ENCODE measurements around the gene STARD4. TPM values are rescaled to one million over a fixed set of nuclear protein-coding genes. Genes with fewer than 3 reads are reported as not detected.

The STARD4 gene
- total RNA-seq, 1 donor from 2014 or later, result 5.6 TPM

DNA sequence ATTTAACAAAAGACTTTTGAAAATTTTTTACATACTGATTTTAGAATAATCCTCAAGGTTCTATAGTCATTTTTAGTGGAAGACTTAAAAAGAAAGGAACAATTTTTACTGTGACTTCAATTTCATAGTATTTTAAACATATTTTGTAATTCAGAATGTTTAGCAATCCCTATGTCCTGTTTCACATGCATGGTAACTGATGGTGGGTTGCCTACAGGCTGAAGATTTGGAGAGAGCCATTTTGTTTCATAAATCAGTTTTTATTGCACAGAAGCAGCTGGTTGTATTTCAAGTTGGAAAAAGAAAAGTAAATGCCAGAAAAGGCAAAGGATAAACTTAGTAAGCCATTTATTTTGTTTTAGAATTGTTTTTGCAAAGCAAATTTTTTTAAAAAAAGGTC, 24.0 kb downstream of the STARD4 start:
- intact Hi-C loops (cut with micrococcal nuclease), result no loop called here
- DNase-seq, result no peak
- no peak overlapping the region for H3K4me3 ChIP-seq
- TF ChIP-seq, protein P1, sequence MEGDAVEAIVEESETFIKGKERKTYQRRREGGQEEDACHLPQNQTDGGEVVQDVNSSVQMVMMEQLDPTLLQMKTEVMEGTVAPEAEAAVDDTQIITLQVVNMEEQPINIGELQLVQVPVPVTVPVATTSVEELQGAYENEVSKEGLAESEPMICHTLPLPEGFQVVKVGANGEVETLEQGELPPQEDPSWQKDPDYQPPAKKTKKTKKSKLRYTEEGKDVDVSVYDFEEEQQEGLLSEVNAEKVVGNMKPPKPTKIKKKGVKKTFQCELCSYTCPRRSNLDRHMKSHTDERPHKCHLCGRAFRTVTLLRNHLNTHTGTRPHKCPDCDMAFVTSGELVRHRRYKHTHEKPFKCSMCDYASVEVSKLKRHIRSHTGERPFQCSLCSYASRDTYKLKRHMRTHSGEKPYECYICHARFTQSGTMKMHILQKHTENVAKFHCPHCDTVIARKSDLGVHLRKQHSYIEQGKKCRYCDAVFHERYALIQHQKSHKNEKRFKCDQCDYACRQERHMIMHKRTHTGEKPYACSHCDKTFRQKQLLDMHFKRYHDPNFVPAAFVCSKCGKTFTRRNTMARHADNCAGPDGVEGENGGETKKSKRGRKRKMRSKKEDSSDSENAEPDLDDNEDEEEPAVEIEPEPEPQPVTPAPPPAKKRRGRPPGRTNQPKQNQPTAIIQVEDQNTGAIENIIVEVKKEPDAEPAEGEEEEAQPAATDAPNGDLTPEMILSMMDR (IDR thresholded peaks at IDR 0.05; ENCODE audit: borderline replicate concordance), result no peak
- no peaks in the 10 kb centered on the region for H3K36me3 ChIP-seq
- no peaks in the 10 kb centered on the region for H3K9me3 ChIP-seq (replicated peaks)
- no peak overlapping the region for H3K27ac ChIP-seq (replicated peaks)
- H3K4me1 ChIP-seq, result no peaks in the 10 kb centered on the region
- H3K27me3 ChIP-seq (ENCODE audit: low read depth), result no peaks in the 10 kb centered on the region

DNA sequence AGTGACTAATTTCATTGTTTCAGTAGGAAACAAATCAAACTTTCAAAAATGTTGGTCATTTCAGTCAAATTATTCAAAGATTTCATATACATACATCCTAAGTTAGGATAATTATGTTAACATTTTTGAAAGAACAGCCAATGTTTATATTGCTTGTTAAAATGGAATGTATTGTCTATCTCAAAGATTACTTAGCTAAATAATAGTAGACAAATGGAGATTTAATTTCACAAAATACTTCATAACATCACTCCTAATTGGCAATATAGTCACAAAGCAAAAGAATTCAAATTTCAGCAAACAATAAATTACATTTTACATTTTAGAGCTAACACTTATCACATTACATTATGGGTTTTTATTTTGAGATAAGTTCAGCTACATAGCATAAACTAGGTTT, 25.4 kb downstream of the STARD4 start:
- DNase-seq, result no peak
- H3K4me1 ChIP-seq, result no peaks in the 10 kb centered on the region
- no peak overlapping the region for H3K27ac ChIP-seq (replicated peaks)
- no peak overlapping the region for H3K4me3 ChIP-seq
- no peaks in the 10 kb centered on the region for H3K9me3 ChIP-seq (replicated peaks)
- intact Hi-C loops (cut with micrococcal nuclease), result no loop called here
- no peaks in the 10 kb centered on the region for H3K36me3 ChIP-seq
- TF ChIP-seq, protein P1 (IDR thresholded peaks at IDR 0.05; ENCODE audit: borderline replicate concordance), result no peak
- H3K27me3 ChIP-seq (ENCODE audit: low read depth), result no peaks in the 10 kb centered on the region

DNA sequence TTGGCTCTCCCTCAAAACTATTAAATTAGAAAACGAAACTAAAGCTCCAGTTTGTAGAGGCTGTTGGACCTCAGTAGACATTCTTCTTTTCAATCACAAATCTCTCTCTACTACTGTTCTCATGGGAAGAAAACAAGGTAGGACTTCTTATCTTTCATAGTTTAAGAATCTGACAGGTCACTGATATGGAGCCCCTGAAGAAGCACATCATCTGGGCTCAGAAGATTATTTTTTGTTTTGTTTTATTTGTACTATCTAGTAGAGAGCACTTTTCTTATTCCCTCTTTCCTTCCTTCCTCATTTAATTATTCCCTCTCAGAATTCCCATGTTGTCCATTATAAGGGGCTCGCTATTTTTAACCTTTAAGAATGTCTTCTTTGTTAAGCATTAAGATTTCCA, 26.3 kb downstream of the STARD4 start:
- H3K27ac ChIP-seq (replicated peaks), result no peak overlapping the region

DNA sequence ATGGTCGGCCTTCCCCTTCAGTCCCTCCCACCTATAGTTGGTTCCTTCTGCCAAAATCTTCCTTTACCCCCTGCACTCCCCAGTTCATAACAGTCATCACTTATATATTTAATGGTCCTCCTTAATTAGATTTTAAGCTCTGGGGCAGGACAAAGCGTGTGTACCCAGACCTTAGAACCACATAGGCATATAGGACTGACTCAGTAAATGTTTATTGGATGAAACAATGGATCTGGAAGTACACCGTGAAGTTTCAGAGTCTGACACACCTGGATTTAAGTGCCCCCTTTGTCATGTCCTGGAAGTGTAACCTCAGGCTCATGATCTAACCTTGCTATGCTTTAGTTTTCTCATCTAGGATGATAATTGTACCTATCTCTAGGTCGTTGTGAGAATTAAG, 32.0 kb downstream of the STARD4 start:
- TF ChIP-seq, protein P1 (IDR thresholded peaks at IDR 0.05; ENCODE audit: borderline replicate concordance), result no peak
- no peak for DNase-seq
- Histone ChIP-seq H3K4me1 (no peaks in the 10 kb centered on the region), H3K4me3 (no peak overlapping the region), H3K27me3 (ENCODE audit: low read depth) (no peaks in the 10 kb centered on the region), H3K36me3 (no peaks in the 10 kb centered on the region), H3K27ac (replicated peaks) (no peak overlapping the region), H3K9me3 (replicated peaks) (no peaks in the 10 kb centered on the region)
- intact Hi-C loops (cut with micrococcal nuclease), result no loop called here

More for the DNA sequence above, 26.3 kb downstream of the STARD4 start:
- TF ChIP-seq, protein P1 (IDR thresholded peaks at IDR 0.05; ENCODE audit: borderline replicate concordance), result no peak
- intact Hi-C loops (cut with micrococcal nuclease), result no loop called here
- Histone ChIP-seq H3K36me3 (no peaks in the 10 kb centered on the region), H3K4me3 (no peak overlapping the region), H3K9me3 (replicated peaks) (no peaks in the 10 kb centered on the region), H3K4me1 (no peaks in the 10 kb centered on the region), H3K27me3 (ENCODE audit: low read depth) (no peaks in the 10 kb centered on the region)
- DNase-seq, result no peak

DNA sequence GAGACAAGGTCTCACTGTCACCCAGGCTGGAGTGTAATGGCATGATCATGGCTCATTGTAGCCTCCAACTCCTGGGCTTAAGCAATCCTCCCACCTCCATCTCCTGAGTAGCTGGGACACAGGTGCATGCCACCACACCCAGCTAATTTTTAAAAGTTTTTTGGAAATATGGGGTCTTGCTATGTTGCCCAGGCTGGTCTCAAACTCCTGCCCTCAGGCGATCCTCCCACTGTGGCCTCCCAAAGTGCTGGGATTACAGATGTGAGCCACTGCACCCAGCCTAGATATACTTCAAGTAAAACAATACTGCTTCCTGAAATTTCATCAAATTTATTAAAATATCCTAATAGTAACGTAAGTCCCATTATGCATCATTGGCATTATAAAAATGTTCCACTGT, 33.4 kb downstream of the STARD4 start:
- TF ChIP-seq, protein P1 (IDR thresholded peaks at IDR 0.05; ENCODE audit: borderline replicate concordance), result no peak
- no peak for DNase-seq
- Histone ChIP-seq H3K27me3 (ENCODE audit: low read depth) (no peaks in the 10 kb centered on the region), H3K36me3 (no peaks in the 10 kb centered on the region), H3K9me3 (replicated peaks) (no peaks in the 10 kb centered on the region), H3K4me1 (no peaks in the 10 kb centered on the region), H3K27ac (replicated peaks) (no peak overlapping the region), H3K4me3 (no peak overlapping the region)
- intact Hi-C loops (cut with micrococcal nuclease), result no loop called here

DNA sequence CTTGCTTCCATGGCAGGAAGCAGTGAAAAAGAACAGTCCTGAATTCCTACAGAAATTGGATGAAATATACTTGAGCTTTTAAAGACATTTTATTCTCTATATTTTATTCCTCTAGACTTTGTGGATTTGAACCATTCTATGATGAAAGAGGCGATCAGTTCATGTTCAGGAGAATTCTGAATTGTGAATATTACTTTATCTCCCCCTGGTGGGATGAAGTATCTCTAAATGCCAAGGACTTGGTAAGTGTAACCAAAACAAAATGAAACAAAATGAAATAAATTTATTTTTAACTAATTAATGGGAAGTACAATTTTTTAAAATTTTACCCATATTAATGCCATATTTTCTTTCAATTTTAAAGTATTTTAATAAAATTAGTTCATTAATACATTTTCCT, 34.1 kb downstream of the STARD4 start:
- no peaks in the 10 kb centered on the region for H3K9me3 ChIP-seq (replicated peaks)
- H3K27me3 ChIP-seq (ENCODE audit: low read depth), result no peaks in the 10 kb centered on the region
- intact Hi-C loops (cut with micrococcal nuclease), result no loop called here
- no peak for DNase-seq
- no peak overlapping the region for H3K4me3 ChIP-seq
- H3K4me1 ChIP-seq, result no peaks in the 10 kb centered on the region
- H3K27ac ChIP-seq (replicated peaks), result no peak overlapping the region
- H3K36me3 ChIP-seq, result no peaks in the 10 kb centered on the region
- TF ChIP-seq, protein P1 (IDR thresholded peaks at IDR 0.05; ENCODE audit: borderline replicate concordance), result no peak
